ENCODE results near the gene VPS54. TPM values are rescaled to one million over a fixed set of nuclear protein-coding genes. Genes with fewer than 3 reads are reported as not detected.

VPS54 gene
- total RNA-seq, 1 experiment from 2014 or later = 13.1 TPM

GRCh38 chr2:63862806-63863205, 156.4 kb downstream of the VPS54 start:
- TF ChIP-seq CTCF (IDR thresholded peaks at IDR 0.05; ENCODE audit: unreplicated experiment) = no peak
- H3K9me3 Mint-ChIP-seq (ENCODE audit: unreplicated experiment) = no peaks in the 10 kb centered on the region
- BruUV-seq (replicated peaks) = no TSS peak
- H3K4me3 Mint-ChIP-seq (ENCODE audit: unreplicated experiment) = no peak overlapping the region
- intact Hi-C loops (cut with micrococcal nuclease) = loop anchor here (5.0 kb wide), 1 partner anchor 271 kb away; no protein-coding TSS in a partner anchor
- peak overlapping the region; percentile 69 for H3K27ac Mint-ChIP-seq (ENCODE audit: low read depth, unreplicated experiment)
- H3K4me1 Mint-ChIP-seq (ENCODE audit: insufficient read depth, unreplicated experiment) = peaks cover 26% of the 10 kb centered on the region
- CTCF ChIA-PET = interaction anchor here (0.7 to 11.4 kb wide), 3 partner anchors 17 to 164 kb away, joined by 4 to 114 read pairs (median 20); no protein-coding TSS in a partner anchor
- POLR2A ChIA-PET = interaction anchor here (1.0 to 18.6 kb wide), 8 partner anchors 8 to 164 kb away, joined by 4 to 248 read pairs (median 17); partner anchors contain the start of gene UGP2
- peak; percentile 50 for DNase-seq (ENCODE audit: unreplicated experiment)
- peaks cover 71% of the 10 kb centered on the region for H3K36me3 Mint-ChIP-seq (ENCODE audit: insufficient read depth, unreplicated experiment)
- no peaks in the 10 kb centered on the region for H3K27me3 Mint-ChIP-seq (ENCODE audit: insufficient read depth, unreplicated experiment)

GRCh38 chr2:63861220-63861822, 157.9 kb downstream of the VPS54 start:
- H3K4me1 Mint-ChIP-seq (ENCODE audit: insufficient read depth, unreplicated experiment) = peaks cover 22% of the 10 kb centered on the region
- peak overlapping the region; percentile 69 for H3K27ac Mint-ChIP-seq (ENCODE audit: low read depth, unreplicated experiment)
- H3K36me3 Mint-ChIP-seq (ENCODE audit: insufficient read depth, unreplicated experiment) = peaks cover 83% of the 10 kb centered on the region
- ChIA-PET CTCF (interaction anchor here (0.6 to 11.4 kb wide), 28 partner anchors 8 to 904 kb away, joined by 3 to 114 read pairs (median 5); partner anchors contain the start of gene UGP2), POLR2A (interaction anchor here (0.6 to 18.6 kb wide), 8 partner anchors 9 to 170 kb away, joined by 3 to 248 read pairs (median 15); partner anchors contain the start of gene UGP2)
- no TSS peak for BruUV-seq (replicated peaks)
- intact Hi-C loops (cut with micrococcal nuclease) = loop anchor here (1.0 to 5.0 kb wide), 2 partner anchors 169 to 269 kb away; no protein-coding TSS in a partner anchor
- H3K9me3 Mint-ChIP-seq (ENCODE audit: unreplicated experiment) = no peaks in the 10 kb centered on the region
- H3K4me3 Mint-ChIP-seq (ENCODE audit: unreplicated experiment) = no peak overlapping the region
- peak; percentile 67 for DNase-seq (ENCODE audit: unreplicated experiment)
- no peaks in the 10 kb centered on the region for H3K27me3 Mint-ChIP-seq (ENCODE audit: insufficient read depth, unreplicated experiment)
- TF ChIP-seq CTCF (IDR thresholded peaks at IDR 0.05; ENCODE audit: unreplicated experiment) = peak; percentile 60

GRCh38 chr2:63858291-63858690, 160.9 kb downstream of the VPS54 start:
- BruUV-seq (replicated peaks) = no TSS peak
- ChIA-PET POLR2A (interaction anchor here (0.6 to 9.6 kb wide), 4 partner anchors 8 to 117 kb away, joined by 3 to 140 read pairs (median 4); partner anchors contain the start of gene UGP2), CTCF (interaction anchor here (0.7 to 11.4 kb wide), 6 partner anchors 15 to 169 kb away, joined by 3 to 114 read pairs (median 4); no protein-coding TSS in a partner anchor)
- Mint-ChIP-seq H3K27ac (ENCODE audit: low read depth, unreplicated experiment) (no peak overlapping the region), H3K4me1 (ENCODE audit: insufficient read depth, unreplicated experiment) (peaks cover 19% of the 10 kb centered on the region), H3K27me3 (ENCODE audit: insufficient read depth, unreplicated experiment) (no peaks in the 10 kb centered on the region), H3K9me3 (ENCODE audit: unreplicated experiment) (no peaks in the 10 kb centered on the region), H3K4me3 (ENCODE audit: unreplicated experiment) (no peak overlapping the region), H3K36me3 (ENCODE audit: insufficient read depth, unreplicated experiment) (peaks cover 79% of the 10 kb centered on the region)
- intact Hi-C loops (cut with micrococcal nuclease) = no loop called here
- no peak for DNase-seq (ENCODE audit: unreplicated experiment)
- no peak for TF ChIP-seq CTCF (IDR thresholded peaks at IDR 0.05; ENCODE audit: unreplicated experiment)

- no peak for TF ChIP-seq CTCF (IDR thresholded peaks at IDR 0.05; ENCODE audit: unreplicated experiment)
- no peaks in the 10 kb centered on the region for H3K27me3 Mint-ChIP-seq (ENCODE audit: insufficient read depth, unreplicated experiment)
- H3K36me3 Mint-ChIP-seq (ENCODE audit: insufficient read depth, unreplicated experiment) = peaks cover 62% of the 10 kb centered on the region
- ChIA-PET POLR2A (interaction anchor here (0.6 to 9.6 kb wide), 6 partner anchors 13 to 268 kb away, joined by 3 to 140 read pairs (median 3); partner anchors contain the start of genes MDH1, UGP2 and WDPCP), CTCF (interaction anchor here (1.0 to 11.4 kb wide), 4 partner anchors 9 to 165 kb away, joined by 5 to 114 read pairs (median 6); no protein-coding TSS in a partner anchor)
- intact Hi-C loops (cut with micrococcal nuclease) = no loop called here
- H3K4me3 Mint-ChIP-seq (ENCODE audit: unreplicated experiment) = no peak overlapping the region
- peaks cover 23% of the 10 kb centered on the region for H3K4me1 Mint-ChIP-seq (ENCODE audit: insufficient read depth, unreplicated experiment)
- no peaks in the 10 kb centered on the region for H3K9me3 Mint-ChIP-seq (ENCODE audit: unreplicated experiment)
- no peak for DNase-seq (ENCODE audit: unreplicated experiment)
- no peak overlapping the region for H3K27ac Mint-ChIP-seq (ENCODE audit: low read depth, unreplicated experiment)
- no TSS peak for BruUV-seq (replicated peaks)
Observed at GRCh38 chr2:63856303-63856603, 163.0 kb downstream of the VPS54 start.

Measured in MCF 10A (cell line).